DMS 273 (cell line): ENCODE measurements around the gene MCHR2.
"Not testable (repeated sequence)": the region's sequence is repeated elsewhere in the genome, so short reads cannot be mapped to it uniquely, and the experiment has no call there.

Experiments used
- DNase-seq: peaks from one replicate; lab custom pipeline; 2025; ENCODE audit not compliant: unreplicated experiment; lab: John Stamatoyannopoulos, UW

The MCHR2 gene

GRCh38 chr6:99993533-99994251, at the start of gene MCHR2:
Gene MCHR2 (minus strand): TSS chr6:99994223. CDS start chr6:99956147, 38,076 bp downstream.
- DNase-seq = no peak

GRCh38 chr6:100038546-100038945, 44.5 kb upstream of the MCHR2 start:
- DNase-seq = not testable (repeated sequence)

GRCh38 chr6:100035873-100036653, 42.0 kb upstream of the MCHR2 start:
- no peak for DNase-seq

GRCh38 chr6:100023798-100024197, 29.8 kb upstream of the MCHR2 start:
- no peak for DNase-seq

GRCh38 chr6:100022847-100023246, 28.8 kb upstream of the MCHR2 start:
- no peak for DNase-seq

GRCh38 chr6:100008857-100009256, 14.8 kb upstream of the MCHR2 start:
- DNase-seq = no peak

- peak; percentile 71 for DNase-seq
Measured at GRCh38 chr6:100001915-100002388, 7.9 kb upstream of the MCHR2 start.

GRCh38 chr6:99997141-99997540, 3.1 kb upstream of the MCHR2 start:
- DNase-seq = no peak

GRCh38 chr6:99995916-99996315, 1.9 kb upstream of the MCHR2 start:
- DNase-seq = no peak

GRCh38 chr6:99993146-99993532, 884 bp downstream of the MCHR2 start:
- DNase-seq = no peak

- DNase-seq = no peak
Measured at GRCh38 chr6:99991955-99992354, 2.1 kb downstream of the MCHR2 start.

GRCh38 chr6:99980741-99981140, 13.3 kb downstream of the MCHR2 start:
- no peak for DNase-seq

GRCh38 chr6:99979953-99980352, 14.1 kb downstream of the MCHR2 start:
- no peak for DNase-seq

- no peak for DNase-seq
Measured at GRCh38 chr6:99967052-99967451, 27.0 kb downstream of the MCHR2 start.

- no peak for DNase-seq
Measured at GRCh38 chr6:99960027-99960426, 34.0 kb downstream of the MCHR2 start.

- no peak for DNase-seq
Measured at GRCh38 chr6:99951016-99951805, 42.8 kb downstream of the MCHR2 start.

- DNase-seq = no peak
Measured at GRCh38 chr6:99946005-99946404, 48.0 kb downstream of the MCHR2 start.

GRCh38 chr6:99943846-99944245, 50.2 kb downstream of the MCHR2 start:
- no peak for DNase-seq

- DNase-seq = no peak
Measured at GRCh38 chr6:99940582-99940981, 53.4 kb downstream of the MCHR2 start.

- no peak for DNase-seq
Measured at GRCh38 chr6:99933129-99933528, 60.9 kb downstream of the MCHR2 start.

GRCh38 chr6:99912657-99913056, 81.4 kb downstream of the MCHR2 start:
- DNase-seq = no peak
